ENCODE data around the gene HIPK2. TPM values are rescaled to one million over a fixed set of nuclear protein-coding genes. Genes with fewer than 3 reads are reported as not detected.
A peak's percentile ranks its signal among the peaks of the same experiment; 100 is the strongest.

The HIPK2 gene
- total RNA-seq, 1 experiment from 2014 or later, result 12.2 TPM

DNA sequence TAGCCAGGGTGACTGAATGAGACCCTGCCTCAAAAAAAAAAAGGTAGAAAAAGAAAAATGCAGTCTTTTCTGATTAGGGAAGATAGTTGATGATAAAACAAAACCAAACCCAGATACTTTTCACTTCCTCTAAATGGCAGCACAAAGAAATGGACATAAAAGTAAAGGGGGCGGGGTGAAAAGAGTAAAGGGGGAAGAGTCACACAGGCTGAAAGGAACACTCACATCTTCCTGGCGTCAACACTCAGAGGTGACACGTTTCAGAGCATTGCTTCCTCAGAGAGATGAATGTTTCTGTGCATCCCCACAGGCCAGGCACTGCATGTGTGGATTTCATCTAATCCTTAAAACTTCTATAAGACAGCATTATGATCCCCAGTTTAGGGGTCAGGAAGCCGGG lies 81.2 kb downstream of the HIPK2 start:
- DNase-seq (ENCODE audit: low read depth), result no peak

DNA sequence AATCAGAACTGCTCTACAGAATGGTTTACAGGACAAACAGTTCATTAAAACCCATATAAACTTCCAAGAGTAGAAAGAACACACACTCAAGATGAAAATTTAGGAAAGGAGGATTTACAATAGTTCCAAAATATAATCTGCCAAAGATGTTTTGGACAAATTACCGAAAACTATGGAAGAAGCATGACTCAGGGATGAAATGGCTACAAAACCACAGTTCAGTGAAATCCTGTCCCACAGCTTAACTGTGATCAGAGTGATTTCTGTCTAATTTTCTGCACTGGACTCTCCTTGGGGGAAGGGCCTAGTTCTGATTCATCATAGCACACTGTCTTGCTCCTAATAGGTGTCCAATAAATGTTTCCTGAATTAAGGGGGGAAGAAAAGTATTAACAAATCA lies 82.2 kb downstream of the HIPK2 start:
- DNase-seq (ENCODE audit: low read depth), result no peak

DNA sequence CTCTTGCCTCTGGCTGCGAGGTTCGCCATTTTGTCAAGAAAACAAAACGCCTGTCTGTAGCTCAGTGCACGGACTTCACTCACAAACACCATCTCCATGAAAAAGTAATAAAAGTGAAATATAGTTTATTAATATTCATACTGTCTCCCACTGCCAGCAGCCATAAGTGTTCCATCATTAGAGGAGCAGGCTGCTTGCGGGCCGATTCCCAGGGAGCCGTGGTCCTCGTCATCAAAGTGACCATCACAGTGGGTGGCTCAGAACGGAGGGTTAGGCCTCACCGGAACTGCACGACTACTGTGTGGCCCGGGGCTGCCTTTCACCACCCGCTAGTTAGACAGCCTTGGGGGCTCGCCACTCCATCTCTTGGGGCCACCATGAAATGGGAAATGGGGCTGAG lies 82.7 kb downstream of the HIPK2 start:
- DNase-seq (ENCODE audit: low read depth), result no peak

DNA sequence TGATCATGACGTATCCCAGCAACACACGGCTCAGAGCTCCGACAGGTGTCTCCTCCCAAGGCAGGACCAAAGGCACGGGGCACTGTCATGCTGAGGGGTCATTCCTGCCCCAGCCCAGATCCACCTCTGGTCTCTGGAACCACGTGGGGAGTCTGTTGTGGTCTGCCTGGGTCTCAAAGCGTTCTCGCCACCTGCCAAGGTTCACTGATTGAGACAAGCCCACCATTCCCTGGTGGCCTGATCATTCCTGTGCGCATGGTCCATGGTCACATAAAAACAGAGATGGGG lies 83.5 kb downstream of the HIPK2 start:
- no peak for DNase-seq (ENCODE audit: low read depth)

DNA sequence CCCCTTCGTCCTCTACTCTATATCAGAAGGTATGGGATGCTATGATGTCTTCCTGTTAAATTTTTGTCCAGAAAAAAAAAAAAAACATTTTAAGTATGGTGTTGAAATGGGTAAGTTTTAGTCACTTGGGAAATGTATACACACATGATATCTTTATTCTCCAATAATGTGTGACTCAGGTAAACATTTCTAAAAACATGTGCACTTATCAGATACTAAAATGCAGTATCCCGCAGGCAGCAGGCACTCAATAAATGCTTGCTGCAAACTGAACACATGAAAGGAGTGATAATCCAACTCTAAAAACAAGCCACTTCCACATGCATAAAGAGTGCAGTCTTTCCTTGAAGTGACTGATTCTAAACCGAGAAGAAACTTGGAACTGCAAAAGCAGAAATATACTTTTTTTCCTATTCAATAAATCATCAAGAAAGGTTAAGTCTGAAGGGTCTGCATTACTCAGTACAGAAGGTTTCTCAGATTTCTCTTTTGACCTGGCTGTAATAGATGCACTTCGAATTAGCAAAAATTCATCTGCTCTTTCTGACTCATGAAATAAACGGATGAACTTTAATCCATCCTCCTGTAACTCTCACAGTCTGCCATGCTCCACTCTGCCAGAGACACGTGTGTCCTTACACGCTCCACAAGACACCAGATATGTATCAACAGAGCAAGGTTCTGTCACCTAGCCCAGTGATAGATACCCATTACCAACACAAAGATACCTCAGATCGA lies 84.0 kb downstream of the HIPK2 start:
- no peak for DNase-seq (ENCODE audit: low read depth)

DNA sequence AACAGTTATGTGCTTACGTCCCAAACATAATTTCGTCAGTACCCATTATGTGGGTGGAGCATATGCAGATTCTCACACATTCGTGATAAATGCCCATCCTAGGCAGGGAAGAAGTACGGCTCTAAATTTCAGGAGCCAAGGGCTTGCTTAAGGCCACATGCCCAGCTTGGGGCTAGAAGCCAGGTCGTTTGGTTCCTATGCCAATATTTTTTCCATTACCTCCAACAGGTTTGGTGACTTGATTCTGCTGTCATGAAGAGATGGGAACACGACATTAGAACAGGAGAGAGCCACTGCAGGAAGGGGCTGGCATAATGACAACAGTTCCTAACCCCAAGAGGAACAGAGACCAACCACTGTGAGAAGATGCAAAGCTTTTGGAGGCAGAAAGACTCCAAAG lies 85.1 kb downstream of the HIPK2 start:
- DNase-seq (ENCODE audit: low read depth), result no peak

DNA sequence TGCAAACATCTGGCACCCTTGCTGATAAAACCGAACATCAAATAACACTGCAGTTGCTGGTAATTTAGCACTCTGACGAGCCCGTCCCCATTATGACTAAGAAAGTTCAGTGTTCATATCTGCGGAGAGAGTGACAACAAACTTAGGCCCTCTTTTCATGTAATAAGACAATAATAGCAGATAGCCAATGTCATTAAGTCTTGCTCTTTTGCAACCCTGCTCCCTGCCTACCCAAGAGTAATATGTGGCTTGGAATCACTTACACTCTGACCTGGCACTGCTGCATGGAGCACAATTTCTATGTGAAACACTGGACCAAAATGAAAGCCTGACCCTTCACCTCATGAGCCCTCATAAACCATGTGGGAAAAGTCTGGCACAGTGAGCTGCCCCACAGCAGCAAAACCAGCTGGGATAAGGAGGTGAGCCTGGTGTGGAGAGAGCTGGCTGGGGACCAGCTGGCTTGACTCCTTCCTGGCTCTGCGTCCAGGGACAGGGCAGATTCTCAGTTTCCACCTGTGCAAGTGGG lies 86.5 kb downstream of the HIPK2 start:
- DNase-seq (ENCODE audit: low read depth), result peak; percentile 34

DNA sequence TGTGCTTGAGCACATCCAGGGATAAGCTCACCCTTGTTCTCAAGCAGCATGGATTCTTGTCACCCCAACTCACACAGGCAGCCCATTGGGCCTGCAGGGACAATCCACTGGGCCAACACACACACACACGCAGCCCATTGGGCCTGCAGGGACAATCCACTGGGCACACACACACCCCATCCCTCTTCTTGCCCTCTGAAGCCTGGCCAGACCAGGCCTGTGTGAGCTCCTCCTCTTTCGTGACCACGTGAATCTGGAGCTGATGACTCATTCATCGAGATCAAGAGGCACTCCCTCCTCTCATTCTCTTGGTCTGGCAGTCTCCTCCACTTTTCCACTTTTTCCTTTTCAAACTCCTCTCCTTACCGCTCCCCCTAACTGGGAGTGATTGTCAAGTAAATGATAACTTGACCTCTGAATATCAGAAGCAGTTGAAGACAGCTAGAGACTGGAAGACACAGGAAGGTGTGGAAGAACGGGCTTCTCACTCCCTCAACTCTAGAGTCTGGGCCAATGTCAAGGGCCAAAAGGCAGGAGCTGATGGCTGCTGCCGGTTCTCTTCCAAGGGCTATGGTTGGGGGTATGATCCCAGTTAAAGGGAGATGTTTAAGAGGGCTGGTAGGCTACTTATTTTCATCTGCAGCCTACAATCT lies 89.7 kb downstream of the HIPK2 start:
- DNase-seq (ENCODE audit: low read depth), result peak; percentile 39

DNA sequence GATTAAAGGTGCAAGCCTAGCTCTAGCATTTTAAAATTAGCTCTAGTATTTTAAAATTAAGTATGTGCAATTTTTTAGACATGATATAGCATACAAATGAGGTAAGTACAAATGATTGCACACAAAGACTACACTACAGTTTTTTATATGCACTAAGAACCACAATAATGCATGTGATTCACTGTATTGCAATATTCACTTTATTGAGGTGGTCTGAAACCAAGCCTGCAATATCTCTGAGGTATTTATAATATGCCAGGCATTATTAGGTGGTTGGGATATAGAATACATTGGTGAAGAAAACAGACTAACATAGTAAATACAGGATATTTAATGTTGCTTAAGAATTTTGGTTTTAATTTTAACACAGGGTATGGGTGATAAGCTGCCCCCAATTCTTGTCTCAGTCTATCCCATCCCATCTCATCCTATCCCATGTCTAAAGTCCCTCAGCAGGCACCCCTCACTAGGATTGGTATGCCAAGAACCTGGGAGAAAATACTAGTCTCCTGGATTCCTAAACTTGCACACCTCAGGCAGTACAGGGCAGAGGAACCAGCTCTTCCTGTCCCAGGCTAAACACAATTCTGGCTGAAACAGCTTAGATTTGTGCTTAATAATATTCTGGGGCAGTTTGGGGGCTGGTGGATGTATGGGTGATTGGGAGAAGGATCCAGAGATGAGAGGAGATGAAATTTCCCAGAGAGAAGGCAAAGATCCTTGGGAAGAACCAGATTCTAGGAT lies 90.4 kb downstream of the HIPK2 start:
- DNase-seq (ENCODE audit: low read depth), result no peak

DNA sequence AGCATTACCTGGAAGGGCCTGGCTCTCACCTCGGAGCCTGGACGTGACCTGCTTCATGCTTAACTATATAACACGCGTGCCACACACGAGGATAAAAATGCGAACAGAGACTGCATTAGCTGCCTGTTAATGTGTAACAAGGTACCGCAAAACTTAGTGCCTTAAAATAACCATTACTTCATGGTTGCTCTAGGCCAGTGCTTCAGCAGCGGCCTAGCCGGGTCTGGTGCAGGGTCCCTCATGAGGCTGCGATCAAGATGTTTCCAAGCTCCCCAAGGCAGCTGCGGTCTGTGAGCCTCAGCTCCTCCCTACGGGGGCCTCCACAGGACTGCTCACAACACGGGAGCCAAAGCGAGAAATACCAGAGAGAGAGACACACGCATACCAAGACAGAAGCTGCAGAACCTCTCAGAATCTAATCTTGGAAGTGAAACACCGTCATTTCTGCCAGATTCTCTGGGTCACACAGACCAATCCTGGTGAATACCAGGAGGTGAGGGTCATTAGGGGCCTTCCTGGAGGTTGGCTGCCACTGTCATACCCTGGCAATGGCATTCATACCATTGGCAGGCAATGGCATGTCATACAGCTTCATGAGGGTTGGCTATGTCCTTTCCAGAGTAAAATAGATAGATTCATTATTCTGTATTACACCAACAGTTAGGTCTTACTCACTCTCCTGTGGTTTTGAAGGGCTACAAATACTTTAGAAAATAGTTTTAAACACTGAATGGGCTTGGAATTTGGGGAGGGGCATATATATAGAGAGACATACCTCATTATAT lies 94.5 kb downstream of the HIPK2 start:
- peak; percentile 13 for DNase-seq (ENCODE audit: low read depth)

DNA sequence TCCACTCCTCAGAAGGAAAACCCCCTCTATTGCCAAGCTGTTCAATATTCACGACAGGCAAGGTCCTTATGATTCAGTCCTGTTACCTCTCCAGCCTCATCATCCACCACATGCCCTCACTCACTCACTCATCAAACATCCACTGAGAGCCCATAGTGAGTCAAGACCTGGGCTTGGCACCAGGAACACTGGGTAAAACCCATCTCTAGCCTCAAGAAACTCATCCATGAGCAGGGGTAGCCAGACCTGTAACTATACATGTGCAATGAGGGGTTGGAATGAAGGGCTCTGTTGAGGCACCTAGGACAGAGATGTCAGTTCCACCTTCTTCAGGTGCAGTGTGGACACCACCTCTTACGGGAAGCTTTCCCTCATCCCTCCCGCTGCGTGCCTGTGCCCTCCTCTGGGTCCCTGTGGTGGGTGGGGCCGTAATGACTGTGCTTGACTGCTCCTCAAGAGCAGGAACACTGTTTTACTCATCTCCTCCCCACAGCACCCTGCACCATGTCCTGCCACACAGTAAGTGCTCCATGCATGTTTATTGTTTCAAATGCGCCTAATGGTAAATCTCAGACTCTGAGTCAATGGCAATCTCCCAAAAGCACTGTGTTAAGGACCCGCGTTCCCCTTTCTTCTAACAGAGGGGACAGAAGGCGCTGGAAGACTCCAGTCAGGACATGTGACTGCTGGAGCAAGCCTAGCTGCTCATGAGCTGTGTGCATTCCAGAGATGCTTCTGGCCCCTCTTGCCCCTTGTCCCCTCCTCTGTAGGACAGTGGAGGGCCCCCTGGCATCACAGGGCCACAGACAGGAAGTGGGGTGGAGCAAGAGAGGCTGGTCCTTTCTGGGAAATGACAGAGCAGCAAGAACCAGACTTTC lies 95.4 kb downstream of the HIPK2 start:
- peak; percentile 91 for DNase-seq (ENCODE audit: low read depth)

DNA sequence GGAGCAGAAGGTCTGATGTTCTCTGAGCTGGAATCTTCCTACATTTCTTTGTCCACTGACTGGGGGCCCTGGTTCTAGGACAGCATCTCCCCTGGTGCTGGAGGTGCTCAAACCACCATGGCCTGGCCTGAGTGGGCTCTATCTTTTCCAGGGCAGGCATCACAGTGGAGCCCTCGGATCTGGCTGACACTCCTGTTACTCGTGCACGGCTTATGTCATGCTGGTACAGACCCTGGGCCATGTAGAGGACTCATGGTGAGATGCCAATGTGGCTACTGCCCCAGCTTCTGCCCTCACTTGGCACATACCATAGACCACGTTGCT lies 96.0 kb downstream of the HIPK2 start:
- no peak for DNase-seq (ENCODE audit: low read depth)

DNA sequence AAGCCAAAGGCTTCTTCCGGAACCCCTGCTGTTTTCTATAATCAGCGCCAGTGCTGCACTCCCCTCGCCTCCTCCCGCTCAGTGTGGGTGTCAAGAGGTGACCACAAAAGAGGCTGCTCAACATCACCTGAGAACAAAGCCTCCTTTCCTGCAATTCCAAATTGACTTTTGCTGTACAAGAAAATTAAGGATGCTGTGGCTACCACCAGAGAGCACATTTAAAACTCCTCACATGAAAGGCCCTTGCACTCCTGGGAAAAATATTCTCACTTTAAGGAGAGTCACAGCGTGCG lies 96.4 kb downstream of the HIPK2 start:
- peak; percentile 69 for DNase-seq (ENCODE audit: low read depth)

DNA sequence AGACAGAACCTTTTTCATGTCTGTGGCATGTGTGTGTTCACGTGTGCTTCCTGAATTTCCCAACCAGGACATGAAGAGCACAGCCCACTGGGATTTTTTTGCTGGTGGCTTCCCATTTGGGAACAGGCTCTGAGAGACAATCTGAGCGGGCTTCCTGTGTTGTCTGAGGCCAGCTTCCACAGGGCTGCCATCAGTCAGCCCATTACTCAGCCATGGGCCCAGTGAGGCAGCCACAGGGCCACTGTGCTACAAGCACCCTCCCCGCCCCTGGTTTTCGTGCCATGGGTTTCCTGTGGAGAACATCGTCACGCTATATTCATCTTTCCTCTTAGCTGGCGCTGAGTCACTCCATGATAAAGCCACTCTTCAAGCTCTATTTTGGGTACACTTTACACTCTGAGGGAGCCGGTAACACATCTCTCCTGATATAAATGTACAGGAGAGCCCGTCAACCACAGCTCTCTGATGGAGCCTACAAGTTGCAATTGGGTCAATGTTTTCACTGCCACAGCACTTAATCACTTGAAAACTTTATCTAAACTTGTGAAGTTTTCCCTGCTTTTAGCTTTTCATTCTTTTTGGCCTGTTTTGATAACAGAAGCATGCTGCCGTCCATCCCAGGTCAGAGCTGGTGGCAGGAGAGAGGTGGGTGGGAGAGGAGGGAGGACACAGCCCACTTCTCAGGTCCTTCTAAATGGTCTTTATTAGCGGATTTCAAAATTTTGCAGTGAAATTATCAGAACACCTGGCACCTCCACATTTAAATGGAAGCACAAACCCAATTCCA lies 96.9 kb downstream of the HIPK2 start:
- DNase-seq (ENCODE audit: low read depth), result peak; percentile 98

DNA sequence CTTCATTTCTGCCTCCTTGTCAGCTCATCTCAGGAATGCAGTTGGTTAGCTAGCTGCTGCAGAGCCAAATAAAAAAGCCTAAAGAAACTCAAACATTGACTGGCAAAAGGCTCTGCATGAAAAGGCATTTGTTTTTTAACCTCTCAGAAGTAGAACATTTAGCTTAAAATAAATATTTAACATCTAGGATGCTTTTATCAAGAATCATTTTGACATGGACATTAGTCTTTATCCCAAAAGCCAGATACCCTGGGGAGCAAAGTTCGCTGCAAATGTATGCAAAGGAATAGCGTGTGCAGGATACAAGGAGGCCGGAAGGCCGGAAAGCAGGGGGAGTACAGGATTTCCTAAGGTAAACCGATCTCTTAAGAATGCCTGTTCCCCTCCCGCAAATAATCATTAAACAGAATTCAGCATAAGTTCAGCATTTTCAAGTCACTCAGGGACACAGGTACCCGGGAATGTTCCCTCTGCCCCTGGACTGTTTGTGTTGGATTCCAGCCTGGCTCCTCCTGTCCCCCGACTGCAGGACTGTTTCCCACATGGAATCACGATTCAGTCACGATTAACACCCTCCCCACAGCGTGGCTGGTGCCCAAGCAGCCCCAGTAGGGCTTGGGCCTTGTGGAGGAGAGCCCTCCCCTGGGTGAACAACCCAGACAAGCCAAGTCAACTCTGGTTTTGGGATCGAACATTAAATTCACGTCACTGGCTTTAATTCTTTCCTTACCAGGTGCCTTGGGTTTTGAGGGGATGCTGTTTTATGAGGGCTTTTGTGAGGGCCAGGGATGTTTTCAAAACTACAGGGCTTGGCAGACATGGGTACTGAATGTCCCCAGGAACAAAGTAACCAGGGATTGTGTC lies 97.8 kb downstream of the HIPK2 start:
- DNase-seq (ENCODE audit: low read depth), result peak; percentile 78

DNA sequence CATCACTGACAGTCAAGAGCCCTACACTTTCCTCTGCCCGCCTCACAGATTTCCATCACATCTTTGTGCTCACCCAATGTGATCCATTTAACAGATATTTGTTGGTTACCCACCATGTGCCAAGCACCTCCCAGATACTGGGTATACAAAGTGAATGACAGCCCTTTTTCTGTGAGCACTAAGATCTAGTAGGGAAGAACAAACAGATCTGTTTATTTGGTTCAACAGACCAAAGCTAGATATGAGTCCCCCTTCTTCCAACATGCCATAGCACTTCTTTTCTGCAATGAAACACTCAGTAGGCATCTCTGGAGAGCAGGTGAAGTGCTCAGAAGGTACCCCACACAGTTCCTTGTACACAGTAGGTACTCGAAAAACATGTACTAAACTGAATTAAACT lies 101.4 kb downstream of the HIPK2 start:
- DNase-seq (ENCODE audit: low read depth), result no peak

DNA sequence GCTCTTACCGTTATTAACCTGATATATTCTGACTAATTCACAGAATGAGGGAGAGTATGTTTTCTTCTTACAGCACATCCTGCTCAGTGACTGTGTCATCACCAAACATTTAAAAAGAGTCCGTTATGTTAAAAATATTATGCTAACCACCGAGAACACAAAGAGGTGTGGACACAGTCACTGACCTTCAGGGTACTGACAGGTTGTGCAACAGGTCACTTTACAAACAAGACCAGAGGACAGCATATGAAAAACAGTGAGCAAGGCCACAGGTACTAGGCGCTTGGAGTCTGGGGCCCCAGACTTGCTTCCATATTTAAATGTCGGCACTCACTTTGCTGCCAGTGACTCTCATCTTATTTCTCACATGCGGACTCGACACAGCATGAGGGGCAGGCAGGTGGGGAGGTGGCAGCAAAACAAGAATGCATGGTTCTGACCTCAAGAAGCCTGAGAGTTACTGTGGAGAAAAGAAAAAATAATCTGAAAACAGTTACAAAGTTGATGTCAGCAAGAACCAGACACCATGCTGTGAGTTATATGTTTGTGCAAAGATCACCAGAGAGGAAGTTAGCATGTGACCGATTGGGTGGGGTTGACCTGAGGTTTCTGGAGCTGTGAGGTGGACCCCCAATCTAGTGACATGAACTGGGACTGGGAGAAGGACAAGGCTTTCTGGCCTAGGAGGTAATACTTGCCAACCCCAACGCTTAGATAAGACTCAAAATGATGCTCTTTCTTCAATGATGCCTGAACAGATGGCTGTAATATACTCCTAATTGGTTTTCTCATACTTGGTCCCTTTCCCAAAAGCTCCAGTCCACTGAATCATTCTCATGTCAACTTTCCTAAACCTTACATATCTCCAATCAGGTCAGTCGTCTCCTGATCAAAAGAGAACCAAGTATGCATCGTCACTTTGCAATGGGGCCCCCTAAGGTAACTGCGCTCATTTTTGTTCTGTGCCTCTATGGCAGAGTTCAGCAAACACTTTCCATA lies 102.4 kb downstream of the HIPK2 start:
- no peak for DNase-seq (ENCODE audit: low read depth)

DNA sequence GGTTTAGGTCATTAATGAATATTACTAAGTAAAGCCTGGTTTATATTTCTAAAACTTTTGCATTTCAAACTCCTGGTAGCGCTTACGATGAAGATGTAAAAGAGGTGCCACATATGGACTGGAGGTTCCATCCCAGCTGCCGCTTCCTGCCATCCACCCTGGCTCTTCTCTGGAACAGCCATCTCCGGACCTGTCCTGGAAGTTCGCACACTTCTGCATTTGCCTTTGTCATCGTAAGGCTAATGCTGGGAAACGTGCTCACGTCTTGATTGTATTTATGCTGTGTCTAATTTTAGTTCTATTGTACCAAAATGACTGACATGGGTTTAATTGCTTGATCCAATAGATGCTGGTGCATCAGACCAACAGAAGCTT lies 103.1 kb downstream of the HIPK2 start:
- DNase-seq (ENCODE audit: low read depth), result no peak

DNA sequence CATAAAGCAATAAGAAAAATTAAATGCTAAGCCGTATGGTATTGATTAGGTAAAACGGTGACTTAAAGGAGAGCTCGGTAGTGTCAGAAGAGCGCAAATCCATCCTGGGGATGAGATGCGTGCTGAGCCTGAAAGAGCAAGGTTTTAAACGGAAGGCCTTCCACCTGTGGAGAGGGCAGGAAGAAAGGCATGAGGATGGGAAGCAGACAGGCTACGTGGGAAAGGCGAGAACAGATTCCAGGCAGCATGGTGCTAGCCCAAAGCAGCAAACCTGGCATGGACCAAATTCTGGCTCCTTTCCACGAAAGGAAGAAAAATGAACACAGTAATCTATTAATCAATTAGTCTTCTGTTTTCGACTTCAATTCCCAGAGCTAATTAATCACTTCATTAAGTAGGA lies 103.5 kb downstream of the HIPK2 start:
- no peak for DNase-seq (ENCODE audit: low read depth)

Measured in Daoy (cell line).